ENCODE results near the gene DDX17.

GRCh38 chr22:38454353-38455075 is 51.6 kb downstream of the DDX17 start:
- TF ChIP-seq CTCF (IDR thresholded peaks at IDR 0.05), result no peak
- TF ChIP-seq POLR2A (IDR thresholded peaks at IDR 0.05), result no peak
